GM23338 (cell line): Measurements from ENCODE around the gene DMD.

Source experiments
- CREB1 ChIP-seq: fragments of 250-450 bp; sonication (Bioruptor Pico); IDR thresholded peaks from 2 replicates; pipeline ENCODE4 v1.5.0; 2020; ENCODE audit warnings: low read depth, mild to moderate bottlenecking, moderate library complexity
- CTCF ChIP-seq, 2 experiments: fragments of 200-600 bp in 1 of 2; sonication (generic) in 1 of 2; conservative IDR thresholded peaks; 2 replicates each; pipeline versions ENCODE4 v1.5.1 to v1.6.1; 2016 to 2017; ENCODE audit warnings: antibody characterized with exemption in 2 of 2, low read depth in 2 of 2, mild to moderate bottlenecking in 2 of 2, moderate library complexity in 1 of 2
- ETS1 ChIP-seq: IDR thresholded peaks from 2 replicates; pipeline ENCODE4 v1.6.1; 2016; ENCODE audit warnings: antibody characterized with exemption
- EZH2 ChIP-seq: fragments of 200-600 bp; sonication (generic); IDR thresholded peaks from one replicate; pipeline ENCODE4 v1.8.0; 2017; ENCODE audit warnings: antibody characterized with exemption, mild to moderate bottlenecking, low read depth; ENCODE audit not compliant: unreplicated experiment
- EZH2phosphoT487 ChIP-seq: fragments of 200-600 bp; sonication (generic); IDR thresholded peaks from one replicate; pipeline ENCODE4 v1.8.1; 2018; ENCODE audit warnings: antibody characterized with exemption; ENCODE audit not compliant: unreplicated experiment
- JUNB ChIP-seq: IDR thresholded peaks from one replicate; pipeline ENCODE4 v1.6.1; 2016; ENCODE audit warnings: antibody characterized with exemption; ENCODE audit not compliant: unreplicated experiment
- NANOG ChIP-seq: IDR thresholded peaks from 2 replicates; pipeline ENCODE4 v1.6.1; 2016; ENCODE audit warnings: antibody characterized with exemption, borderline replicate concordance
- POLR2AphosphoS5 ChIP-seq: IDR thresholded peaks from 2 replicates; pipeline ENCODE4 v1.6.1; 2016; ENCODE audit warnings: antibody characterized with exemption, low read depth
- REST ChIP-seq: IDR thresholded peaks from one replicate; pipeline ENCODE4 v1.6.1; 2018; ENCODE audit warnings: antibody characterized with exemption; ENCODE audit not compliant: unreplicated experiment
- STAT1 ChIP-seq: IDR thresholded peaks from one replicate; pipeline ENCODE4 v1.6.1; 2016; ENCODE audit warnings: antibody characterized with exemption; ENCODE audit not compliant: unreplicated experiment
- ZNF114 ChIP-seq: fragments of 250-450 bp; sonication (Bioruptor Pico); IDR thresholded peaks from 2 replicates; pipeline ENCODE4 v1.5.0; 2020; ENCODE audit warnings: mild to moderate bottlenecking, moderate library complexity
- ZNF331 ChIP-seq: fragments of 250-450 bp; sonication (Bioruptor Pico); IDR thresholded peaks from 2 replicates; pipeline ENCODE4 v1.5.0; 2020; ENCODE audit warnings: low read depth, mild to moderate bottlenecking, moderate library complexity

- no peak for TF ChIP-seq CTCF (conservative IDR thresholded peaks at IDR 0.05; ENCODE audit: low read depth in 2 of 2)
- no peak for TF ChIP-seq POLR2AphosphoS5
- no peak for TF ChIP-seq EZH2
- TF ChIP-seq REST: no peak
- TF ChIP-seq EZH2phosphoT487: no peak
- TF ChIP-seq NANOG: no peak
- no peak for TF ChIP-seq ZNF331 (CRISPR knock-in tag)
- TF ChIP-seq CREB1 (CRISPR knock-in tag): no peak
- TF ChIP-seq ZNF114: no peak
- no peak for TF ChIP-seq STAT1
- TF ChIP-seq JUNB: no peak
- no peak for TF ChIP-seq ETS1
These were observed 813.7 kb downstream of the DMD start for GRCh38 chrX:32397562-32398216.
